Measurements from ENCODE around the gene PADI4.
"Not testable (repeated sequence)": the region's sequence is repeated elsewhere in the genome, so short reads cannot be mapped to it uniquely, and the experiment has no call there.

The PADI4 gene

DNA sequence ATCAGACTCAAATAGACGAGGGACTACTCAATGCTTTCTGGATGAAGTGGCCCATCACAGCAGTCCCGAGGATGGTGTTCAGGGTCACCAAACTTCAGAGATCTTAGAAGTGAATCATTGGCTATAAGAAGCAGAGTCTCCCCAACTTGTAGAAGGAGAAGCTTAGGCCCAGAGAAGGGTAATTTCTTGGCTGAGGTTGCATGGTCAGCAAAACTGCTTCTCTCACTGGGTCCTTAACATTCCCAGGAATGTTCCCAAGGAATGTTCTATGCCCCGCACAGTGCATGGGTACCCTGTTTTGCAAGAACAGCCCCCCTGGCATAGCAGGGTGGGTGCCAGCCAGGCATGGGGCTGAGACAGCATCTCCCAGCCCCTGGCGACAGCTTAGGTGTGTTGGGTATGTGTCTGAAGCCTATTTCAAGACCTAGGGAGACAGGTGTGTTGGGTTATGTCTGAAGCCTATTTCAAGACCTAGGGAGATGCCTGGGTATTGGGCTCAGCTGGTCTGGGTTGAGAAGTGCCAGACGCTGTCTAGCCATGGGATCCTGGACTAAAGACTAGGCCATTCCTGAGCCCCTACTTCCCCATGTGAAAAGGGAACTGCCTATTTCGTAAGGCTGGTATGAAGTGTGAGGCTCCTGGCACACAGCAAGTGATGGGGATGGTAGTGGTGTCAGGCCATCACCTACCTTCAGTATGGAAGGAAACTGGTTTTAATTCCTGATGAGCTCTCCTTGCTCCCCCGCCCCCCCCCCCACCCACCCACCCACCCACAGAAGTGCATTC is 90.1 kb downstream of the PADI4 start:
- DNase-seq = no peak

DNA sequence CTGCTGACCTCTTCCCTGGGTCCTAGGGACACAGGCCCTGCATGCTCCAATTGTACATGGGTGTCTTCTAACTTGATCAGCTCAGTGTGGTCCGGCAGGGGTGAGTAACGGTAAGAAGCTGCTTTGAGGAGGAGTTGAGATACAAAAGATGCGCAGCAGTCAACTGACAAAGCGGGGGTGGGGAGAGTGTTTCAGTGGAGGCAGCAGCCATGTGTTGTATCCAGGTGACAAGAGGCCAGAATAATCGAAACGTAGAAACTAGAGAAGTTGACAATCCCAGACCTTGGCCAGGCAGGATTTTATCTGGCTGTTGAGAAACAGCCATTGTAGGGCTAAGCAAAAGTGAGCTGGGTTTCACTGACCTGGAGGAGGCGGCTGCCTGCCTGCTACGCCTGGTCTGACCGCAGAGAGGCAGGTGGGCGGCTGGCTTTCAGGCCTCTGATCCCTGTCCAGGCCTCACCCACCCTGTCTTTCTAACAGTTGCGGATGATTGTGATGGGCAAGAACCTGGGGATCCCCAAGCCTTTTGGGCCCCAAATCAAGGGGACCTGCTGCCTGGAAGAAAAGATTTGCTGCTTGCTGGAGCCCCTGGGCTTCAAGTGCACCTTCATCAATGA is 92.8 kb downstream of the PADI4 start:
- DNase-seq = no peak

DNA sequence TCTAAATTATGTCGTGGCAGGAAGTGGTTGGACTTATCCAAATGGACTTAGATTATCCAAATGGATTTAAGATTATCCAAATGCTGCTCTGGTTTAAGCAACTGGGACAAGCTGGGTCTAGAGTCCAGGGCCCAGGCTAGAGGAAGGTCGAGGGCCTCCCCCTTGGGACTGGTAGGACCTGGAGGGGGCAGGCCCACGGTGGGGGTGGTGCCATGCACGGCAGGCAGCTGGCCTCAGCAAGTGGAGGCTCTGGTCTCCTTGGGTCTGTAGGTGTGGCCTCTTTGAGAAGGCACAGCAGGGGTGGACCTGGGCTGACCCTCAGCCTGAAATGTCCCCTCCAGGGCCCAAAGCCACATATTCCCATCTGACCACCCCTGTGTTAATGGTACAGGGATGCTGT is 93.8 kb downstream of the PADI4 start:
- DNase-seq = no peak

- DNase-seq = no peak
These were observed 95.1 kb downstream of the PADI4 start for GRCh38 chr1:17403081-17403480.

DNA sequence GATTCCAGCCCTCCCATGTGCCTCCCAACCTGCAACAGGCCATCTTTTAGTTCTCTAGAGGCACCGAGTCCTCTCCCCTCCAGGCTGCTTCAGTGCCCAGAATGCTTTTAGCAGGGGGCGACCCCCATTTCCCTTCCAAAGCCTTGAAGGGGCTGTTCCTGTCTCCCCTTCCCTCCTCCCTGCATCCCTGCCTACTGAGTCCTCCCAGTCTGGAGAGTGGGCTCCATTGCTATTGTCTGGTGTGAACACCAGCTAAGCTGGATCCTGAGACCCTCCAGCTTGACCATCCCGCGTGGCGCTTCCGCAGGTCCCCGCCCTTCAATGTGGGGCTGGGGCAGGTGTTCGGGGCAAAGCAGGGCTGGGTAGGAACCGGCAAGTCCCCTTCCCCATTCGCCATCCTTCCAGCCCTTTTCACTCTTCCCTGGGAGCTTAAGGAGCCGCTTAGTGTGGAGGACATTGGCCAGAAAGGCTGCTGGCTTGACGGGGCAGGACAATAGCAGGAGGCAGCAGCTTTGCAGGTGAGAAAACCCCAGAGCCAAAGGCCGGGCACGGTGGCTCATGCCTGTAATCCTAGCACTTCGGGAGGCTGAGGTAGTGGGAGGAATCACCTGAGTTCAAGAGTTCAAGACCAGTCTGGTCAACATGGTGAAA is 96.2 kb downstream of the PADI4 start:
- DNase-seq = no peak

DNA sequence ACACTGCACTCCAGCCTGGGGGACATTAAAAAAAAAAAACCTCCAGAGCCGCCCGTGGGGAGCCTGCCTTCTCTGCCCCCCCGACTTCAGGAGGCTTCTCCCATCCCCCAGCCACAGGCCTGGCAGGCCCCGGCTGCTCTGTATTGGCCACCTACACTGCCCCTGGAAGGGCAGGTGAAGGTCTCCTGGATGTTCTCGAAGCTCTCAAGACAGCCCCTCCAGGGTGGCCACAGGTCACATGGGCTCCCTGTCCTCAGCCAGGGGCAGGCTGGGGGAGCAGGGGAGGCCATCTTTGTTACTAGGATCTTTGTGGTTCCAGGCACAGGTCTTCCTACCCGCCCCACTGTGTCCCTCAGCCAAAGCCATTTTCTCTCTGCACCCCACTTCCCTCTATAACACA is 96.8 kb downstream of the PADI4 start:
- no peak for DNase-seq

GRCh38 chr1:17405898-17406759 is 98.1 kb downstream of the PADI4 start:
- DNase-seq = peak; percentile 49

DNA sequence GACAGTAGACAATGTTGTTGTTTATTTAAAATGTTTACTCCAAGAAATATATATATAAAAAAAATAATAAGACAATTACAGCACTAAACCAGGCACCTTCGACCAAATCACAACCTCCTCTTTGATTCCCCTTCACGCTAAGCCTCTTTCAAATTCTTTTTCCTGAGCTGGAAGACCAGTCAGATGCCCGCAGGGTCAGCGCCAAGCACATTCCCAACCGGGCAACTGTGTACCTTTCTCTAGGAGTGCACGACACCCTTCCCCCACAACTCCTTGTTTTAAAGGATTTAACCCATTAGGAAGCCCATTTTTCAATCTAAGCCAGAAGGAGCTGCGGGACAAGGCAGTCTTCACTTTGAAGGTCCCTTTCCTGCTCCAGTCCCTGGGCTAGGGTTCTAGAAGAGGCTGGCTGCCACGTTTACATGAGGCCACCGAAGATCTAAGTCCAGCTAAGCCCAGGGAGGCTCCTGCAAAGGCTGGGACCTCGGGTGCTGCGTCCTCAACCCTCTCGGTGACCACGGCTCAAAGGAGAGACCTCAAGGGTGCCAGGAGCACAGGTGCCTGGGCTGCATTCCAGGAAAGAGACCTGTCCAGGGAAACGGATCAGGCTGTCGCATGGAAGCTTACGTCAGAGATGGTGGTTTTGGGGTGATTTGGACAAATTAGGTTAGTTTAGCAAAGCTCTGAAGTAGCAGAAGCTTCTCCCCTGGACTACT is 98.9 kb downstream of the PADI4 start:
- DNase-seq = not testable (repeated sequence)

DNA sequence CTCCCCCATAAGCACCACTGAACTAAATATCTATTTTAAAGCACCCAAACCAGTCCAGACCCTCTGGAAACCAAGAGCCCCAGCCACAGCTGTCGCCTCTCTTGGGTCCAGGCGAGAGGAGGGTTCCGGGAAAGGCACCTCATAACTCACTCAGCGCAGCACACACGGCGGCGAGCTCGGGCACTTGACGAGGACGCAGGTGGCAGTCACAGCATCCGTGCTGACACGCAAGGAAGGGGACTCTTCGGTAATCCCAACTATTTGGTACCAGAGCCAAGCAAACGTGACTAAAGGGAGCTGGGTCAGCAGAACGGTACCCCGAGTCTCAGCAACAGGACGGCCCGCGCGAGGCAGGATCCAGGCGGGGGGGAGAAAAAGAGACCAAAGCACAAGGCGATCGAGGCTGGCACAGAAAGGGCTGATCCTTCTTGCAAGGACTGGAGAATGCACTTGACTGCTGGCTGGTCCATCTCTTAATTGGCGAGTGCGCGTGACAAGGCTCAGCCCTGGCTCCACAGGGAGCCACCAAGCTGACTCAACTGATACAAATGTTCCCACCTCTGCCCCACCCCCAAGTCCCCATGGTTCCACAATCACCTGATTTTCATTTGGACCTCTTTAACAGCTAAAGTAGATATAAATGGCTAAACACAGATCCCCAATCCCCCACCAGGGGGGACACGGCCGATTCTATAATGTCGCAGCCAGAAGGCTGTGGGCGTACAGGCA is 100.0 kb downstream of the PADI4 start:
- not testable (repeated sequence) for DNase-seq

DNA sequence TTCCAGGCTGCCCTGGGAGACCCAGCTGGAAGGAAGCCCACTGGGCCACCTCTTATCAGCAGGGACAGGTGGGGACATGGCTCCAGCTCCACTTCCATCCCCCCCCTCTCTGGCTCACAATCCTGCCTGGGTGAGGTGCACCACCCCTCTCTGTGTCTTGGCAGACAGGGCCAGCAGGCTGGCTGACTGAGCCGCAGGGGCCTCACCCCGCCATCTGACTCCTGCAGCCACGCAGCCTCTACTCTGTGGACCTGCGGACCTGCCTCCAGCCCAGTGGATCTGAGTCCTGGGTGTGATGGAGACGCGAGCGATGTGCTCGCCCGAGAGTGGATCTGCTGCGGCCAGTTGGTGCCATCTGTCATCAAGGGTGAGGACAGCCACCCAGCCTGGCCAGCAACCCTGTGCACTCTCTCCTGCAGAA is 101.4 kb downstream of the PADI4 start:
- DNase-seq = no peak

GRCh38 chr1:17412093-17412870 is 104.3 kb downstream of the PADI4 start:
- no peak for DNase-seq

All from activated T-cell treated with anti-CD3 and anti-CD28 coated beads, Interleukin-2, amount 50 U/mL, for 1 hour (primary cell).